GM19023 (cell line): ENCODE measurements around the gene MS4A6E.
"Not testable (repeated sequence)": the region's sequence is repeated elsewhere in the genome, so short reads cannot be mapped to it uniquely, and the experiment has no call there.

ENCODE experiments used
- ATAC-seq: cut with Tn5 transposase; IDR thresholded peaks from one replicate; pipeline ENCODE4 v1.9.1; 2021; ENCODE audit warnings: mild to moderate bottlenecking, moderate library complexity; ENCODE audit not compliant: unreplicated experiment

Gene MS4A6E

GRCh38 chr11:60334005-60334620 lies 7.1 kb downstream of the MS4A6E start:
- peak; percentile 64 for ATAC-seq

GRCh38 chr11:60336767-60337391 lies 9.8 kb downstream of the MS4A6E start:
- ATAC-seq, result no peak

GRCh38 chr11:60338053-60338452 lies 11.0 kb downstream of the MS4A6E start:
- ATAC-seq, result no peak

GRCh38 chr11:60339356-60339755 lies 12.3 kb downstream of the MS4A6E start:
- ATAC-seq, result no peak

GRCh38 chr11:60343094-60343704 lies 16.1 kb downstream of the MS4A6E start:
- ATAC-seq, result no peak

- no peak for ATAC-seq
These were observed 17.1 kb downstream of the MS4A6E start for GRCh38 chr11:60344146-60344545.

- no peak for ATAC-seq
These were observed 18.4 kb downstream of the MS4A6E start for GRCh38 chr11:60345489-60345888.

- ATAC-seq, result no peak
These were observed 20.2 kb downstream of the MS4A6E start for GRCh38 chr11:60347084-60347797.

GRCh38 chr11:60348116-60348515 lies 21.1 kb downstream of the MS4A6E start:
- no peak for ATAC-seq

- no peak for ATAC-seq
These were observed 22.9 kb downstream of the MS4A6E start for GRCh38 chr11:60349990-60350389.

GRCh38 chr11:60357771-60358170 lies 30.7 kb downstream of the MS4A6E start:
- no peak for ATAC-seq

GRCh38 chr11:60360621-60361020 lies 33.6 kb downstream of the MS4A6E start:
- ATAC-seq, result no peak

GRCh38 chr11:60362241-60362640 lies 35.2 kb downstream of the MS4A6E start:
- no peak for ATAC-seq

GRCh38 chr11:60363542-60364470 lies 36.8 kb downstream of the MS4A6E start:
- peak; percentile 60 for ATAC-seq

GRCh38 chr11:60366262-60366904 lies 39.3 kb downstream of the MS4A6E start:
- not testable (repeated sequence) for ATAC-seq

GRCh38 chr11:60367009-60367408 lies 40.0 kb downstream of the MS4A6E start:
- peak; percentile 82 for ATAC-seq

- ATAC-seq, result no peak
These were observed 40.8 kb downstream of the MS4A6E start for GRCh38 chr11:60367896-60368295.

GRCh38 chr11:60370252-60370810 lies 43.3 kb downstream of the MS4A6E start:
- ATAC-seq, result no peak

GRCh38 chr11:60370811-60371298 lies 43.8 kb downstream of the MS4A6E start:
- no peak for ATAC-seq

GRCh38 chr11:60371386-60371785 lies 44.3 kb downstream of the MS4A6E start:
- ATAC-seq, result no peak
